SK-N-SH (cell line): ENCODE data around the gene LSM4. TPM values are rescaled to one million over a fixed set of nuclear protein-coding genes. Genes with fewer than 3 reads are reported as not detected.

ENCODE experiments used
- CTCF ChIA-PET: fragments of 300-600, 350-600 bp; formaldehyde crosslinking; extraction: SDS; loops from one replicate; lab custom pipeline; 2021; lab: Yijun Ruan, JAX
- POLR2A ChIA-PET: fragments of 350-600 bp; sonication (Branson Sonifier 250); formaldehyde crosslinking; extraction: SDS; loops from one replicate; lab custom pipeline; 2020; ENCODE audit warnings: antibody characterized with exemption, inconsistent platforms; lab: Yijun Ruan, JAX
- DNase-seq: peaks from one replicate; pipeline ENCODE4 v3.0.0; 2012
- H2AFZ ChIP-seq: fragments of 200-600 bp; sonication (generic); 2 replicates; pipeline ENCODE4 v1.8.1; 2016; ENCODE audit warnings: antibody characterized with exemption, mild to moderate bottlenecking, low read depth
- H3F3A ChIP-seq: fragments of 200-600 bp; sonication (generic); replicated peaks from 2 replicates; pipeline ENCODE3; 2016; ENCODE audit warnings: antibody characterized with exemption, mild to moderate bottlenecking; ENCODE audit not compliant: insufficient read depth
- H3K27ac ChIP-seq, 2 experiments: fragments of 200-500 bp in 1 of 2; fragments of 200-600 bp in 1 of 2; sonication (Bioruptor generic) in 1 of 2; sonication (generic), shearing (Covaris generic) in 1 of 2; 2 replicates each; pipeline versions ENCODE4 v1.5.1 to v1.6.1; 2014 to 2016; ENCODE audit warnings: low read depth in 2 of 2, inconsistent platforms in 1 of 2, low read length in 1 of 2, mild to moderate bottlenecking in 1 of 2, mixed read lengths in 1 of 2
- H3K27me3 ChIP-seq: fragments of 200-600 bp; sonication (generic), shearing (Covaris generic); 2 replicates; pipeline ENCODE4 v1.6.1; 2016; ENCODE audit warnings: mixed run types; ENCODE audit not compliant: insufficient read depth
- H3K36me3 ChIP-seq, 2 experiments: fragments of 200-500 bp in 1 of 2; fragments of 200-600 bp in 1 of 2; sonication (Bioruptor generic) in 1 of 2; sonication (generic) in 1 of 2; replicated peaks in 1 of 2; 2 replicates each; pipeline versions ENCODE3 to v1.5.1; 2014 to 2016; ENCODE audit warnings: low read length in 1 of 2, mild to moderate bottlenecking in 1 of 2; ENCODE audit not compliant: insufficient read depth in 2 of 2, control insufficient read depth in 1 of 2
- H3K4me1 ChIP-seq, 2 experiments: fragments of 200-500 bp in 1 of 2; fragments of 200-600 bp in 1 of 2; sonication (Bioruptor generic) in 1 of 2; sonication (generic), shearing (Covaris generic) in 1 of 2; 2 replicates each; pipeline versions ENCODE4 v1.5.1 to v1.6.1; 2014 to 2016; ENCODE audit warnings: low read depth in 1 of 2, low read length in 1 of 2, mixed run types in 1 of 2; ENCODE audit not compliant: insufficient read depth in 2 of 2, control insufficient read depth in 1 of 2
- H3K4me2 ChIP-seq: fragments of 200-600 bp; sonication (generic), shearing (Covaris generic); 2 replicates; pipeline ENCODE4 v1.6.1; 2017; ENCODE audit warnings: mixed run types
- H3K4me3 ChIP-seq, 2 experiments: fragments of 200-500 bp in 1 of 2; fragments of 200-600 bp in 1 of 2; sonication (Bioruptor generic) in 1 of 2; sonication (generic), shearing (Covaris generic) in 1 of 2; 2 replicates each; pipeline versions ENCODE4 v1.5.1 to v1.8.1; 2014 to 2016; ENCODE audit warnings: low read depth in 2 of 2, inconsistent platforms in 1 of 2, low read length in 1 of 2, mild to moderate bottlenecking in 1 of 2, mixed read lengths in 1 of 2, moderate library complexity in 1 of 2
- H3K79me2 ChIP-seq: fragments of 200-600 bp; sonication (generic); 2 replicates; pipeline ENCODE4 v1.8.1; 2017; ENCODE audit warnings: mild to moderate bottlenecking; ENCODE audit not compliant: insufficient read depth
- H3K9ac ChIP-seq: fragments of 200-600 bp; sonication (generic); 2 replicates; pipeline ENCODE4 v1.6.1; 2017; ENCODE audit warnings: mixed run types
- H3K9me2 ChIP-seq: fragments of 200-600 bp; sonication (generic); 2 replicates; pipeline ENCODE4 v1.6.1; 2017; ENCODE audit warnings: mixed run types
- H3K9me3 ChIP-seq: fragments of 200-600 bp; sonication (generic); 2 replicates; pipeline ENCODE4 v1.6.1; 2017; ENCODE audit warnings: mixed run types, mild to moderate bottlenecking, moderate library complexity
- H4K20me1 ChIP-seq: fragments of 200-600 bp; sonication (generic); 2 replicates; pipeline ENCODE4 v1.6.1; 2017; ENCODE audit warnings: mild to moderate bottlenecking, mixed run types; ENCODE audit not compliant: insufficient read depth
- CTCF ChIP-seq: fragments of 200-600 bp; sonication (generic); IDR thresholded peaks from 2 replicates; pipeline ENCODE4 v1.6.1; 2017; ENCODE audit warnings: antibody characterized with exemption, mild to moderate bottlenecking, moderate library complexity
- ELF1 ChIP-seq: IDR thresholded peaks from 2 replicates; pipeline ENCODE4 v1.4.0; 2012
- EP300 ChIP-seq, 2 experiments: IDR thresholded peaks; 2 replicates each; pipeline versions ENCODE4 v1.4.0 to v1.6.1; 2012; ENCODE audit warnings: borderline replicate concordance in 1 of 2, low read depth in 1 of 2, low read length in 1 of 2
- FOSL2 ChIP-seq: IDR thresholded peaks from 2 replicates; pipeline ENCODE4 v1.4.0; 2012; ENCODE audit warnings: low read depth, mild to moderate bottlenecking, moderate library complexity, borderline replicate concordance
- FOXM1 ChIP-seq: IDR thresholded peaks from 2 replicates; pipeline ENCODE4 v1.4.0; 2012; ENCODE audit warnings: low read depth, mild to moderate bottlenecking
- GABPA ChIP-seq: IDR thresholded peaks from 2 replicates; pipeline ENCODE4 v1.4.0; 2012; ENCODE audit warnings: low read depth, mild to moderate bottlenecking
- GATA2 ChIP-seq: sonication (generic); formaldehyde crosslinking; IDR thresholded peaks from 2 replicates; pipeline ENCODE4 v1.5.0; 2020; ENCODE audit warnings: mild to moderate bottlenecking, missing genetic modification reagents
- JUND ChIP-seq: IDR thresholded peaks from 2 replicates; pipeline ENCODE4 v1.4.0; 2012
- MAX ChIP-seq: IDR thresholded peaks from 2 replicates; pipeline ENCODE4 v1.4.0; 2012; ENCODE audit warnings: low read depth
- NFIC ChIP-seq: IDR thresholded peaks from 2 replicates; pipeline ENCODE4 v1.4.0; 2012; ENCODE audit warnings: borderline replicate concordance
- NRF1 ChIP-seq: IDR thresholded peaks from 2 replicates; pipeline ENCODE4 v1.6.1; 2012; ENCODE audit warnings: low read depth, mild to moderate bottlenecking, low read length
- PBX3 ChIP-seq: IDR thresholded peaks from 2 replicates; pipeline ENCODE4; 2012
- POLR2AphosphoS5 ChIP-seq: IDR thresholded peaks from 2 replicates; pipeline ENCODE4 v1.6.1; 2012; ENCODE audit warnings: low read depth, low read length
- RAD21 ChIP-seq: IDR thresholded peaks from 2 replicates; pipeline ENCODE4 v1.6.1; 2012; ENCODE audit warnings: mild to moderate bottlenecking, low read length
- RCOR1 ChIP-seq: fragments of 150-350 bp; IDR thresholded peaks from 2 replicates; pipeline ENCODE4 v1.6.1; 2017; ENCODE audit warnings: antibody characterized with exemption, low read length
- RXRA ChIP-seq: IDR thresholded peaks from 2 replicates; pipeline ENCODE4 v1.4.0; 2012; ENCODE audit warnings: low read depth, mild to moderate bottlenecking, borderline replicate concordance
- SIN3A ChIP-seq: IDR thresholded peaks from 2 replicates; pipeline ENCODE4 v1.6.1; 2012; ENCODE audit warnings: low read depth, mild to moderate bottlenecking, low read length, moderate library complexity, borderline replicate concordance
- TCF12 ChIP-seq: IDR thresholded peaks from 2 replicates; pipeline ENCODE4 v1.4.0; 2012
- USF2 ChIP-seq: fragments of 150-350 bp; IDR thresholded peaks from 2 replicates; pipeline ENCODE4 v1.6.1; 2017; ENCODE audit warnings: antibody characterized with exemption, low read length, low read depth, borderline replicate concordance
- WGBS: methylation state at CpG from one replicate; pipeline ENCODE4 v1.1.6; 2017; ENCODE audit warnings: low lambda C conversion rate; 5-methylcytosine and 5-hydroxymethylcytosine counted together
- polyA plus RNA-seq, 3 experiments: library from polyadenylated mRNA; depleted of rRNA; stranded (reverse); fragments of >200 nt; gene quantifications; 2 replicates each; pipeline ENCODE4 v1.2.3, GENCODE V29; 2012

LSM4 gene
- polyA plus RNA-seq, 1 of the 3 experiments (the other 2 are of a cell fraction) = 277 TPM

GRCh38 chr19:18263324-18264136 is 59.3 kb downstream of the LSM4 start:
- H3K27ac ChIP-seq = no peak overlapping the region
- POLR2A ChIA-PET = no interaction called here
- TF ChIP-seq RCOR1 (no peak), RXRA (no peak), GATA2 (CRISPR knock-in tag) (no peak), PBX3 (no peak), POLR2AphosphoS5 (no peak), RAD21 (no peak), FOXM1 (no peak), CTCF (no peak), MAX (no peak), NRF1 (no peak), SIN3A (no peak), FOSL2 (no peak), EP300 (IDR thresholded peaks at IDR 0.05; ENCODE audit: borderline replicate concordance in 1 of 2, low read depth in 1 of 2, low read length in 1 of 2) (no peak)
- TF ChIP-seq, all 33 proteins: peak for 0
- peaks cover 6 to 26% of the 10 kb centered on the region in 2 experiments for H3K36me3 ChIP-seq
- H3K27me3 ChIP-seq = no peaks in the 10 kb centered on the region
- no peak overlapping the region for H3K4me2 ChIP-seq
- H3F3A ChIP-seq = no peaks in the 10 kb centered on the region
- no peaks in the 10 kb centered on the region for H3K9me3 ChIP-seq
- H4K20me1 ChIP-seq = 0 out of 2 replicates have a peak, but pooled peaks cover 2% of the 10 kb centered on the region
- H3K4me1 ChIP-seq = no peaks in the 10 kb centered on the region
- no peaks in the 10 kb centered on the region for H3K79me2 ChIP-seq
- 61% methylated on average over 8 of the region's 16 CpGs for WGBS
- H3K9me2 ChIP-seq = no peaks in the 10 kb centered on the region
- H2AFZ ChIP-seq = no peak overlapping the region
- no peak overlapping the region for H3K9ac ChIP-seq
- no peak overlapping the region for H3K4me3 ChIP-seq
- CTCF ChIA-PET = interaction anchor here (0.7 to 19.4 kb wide), 8 partner anchors 8 to 79 kb away, joined by 3 to 505 read pairs (median 8); partner anchors contain the start of genes MPV17L2 and RAB3A
- no peak for DNase-seq

- Histone ChIP-seq H3K9ac (no peak overlapping the region), H3K27ac (no peak overlapping the region), H3K27me3 (no peaks in the 10 kb centered on the region), H3F3A (no peaks in the 10 kb centered on the region), H4K20me1 (0 out of 2 replicates have a peak, but pooled peaks cover 2% of the 10 kb centered on the region), H3K4me1 (no peaks in the 10 kb centered on the region), H3K36me3 (peaks cover 3 to 26% of the 10 kb centered on the region in 2 experiments), H3K9me2 (no peaks in the 10 kb centered on the region), H3K79me2 (no peaks in the 10 kb centered on the region), H3K9me3 (no peaks in the 10 kb centered on the region), H2AFZ (no peak overlapping the region), H3K4me2 (no peak overlapping the region), H3K4me3 (no peak overlapping the region)
- POLR2A ChIA-PET = no interaction called here
- no peak for DNase-seq
- CTCF ChIA-PET = interaction anchor here (0.7 to 19.4 kb wide), 8 partner anchors 8 to 80 kb away, joined by 3 to 505 read pairs (median 4); partner anchors contain the start of genes IQCN, MPV17L2 and RAB3A
- WGBS = 98% methylated on average over 7 of the region's 10 CpGs
- TF ChIP-seq PBX3 (no peak), NFIC (no peak), JUND (no peak), USF2 (no peak), FOSL2 (no peak), CTCF (no peak), MAX (no peak), TCF12 (no peak), ELF1 (no peak), GABPA (no peak), SIN3A (no peak)
These were observed 60.0 kb downstream of the LSM4 start for GRCh38 chr19:18262917-18263316.
